GM23338 (cell line): ENCODE results near the gene C14orf119. TPM values are rescaled to one million over a fixed set of nuclear protein-coding genes. Genes with fewer than 3 reads are reported as not detected.

Experiments used
- ATAC-seq: fragments of 200-7000 bp; cut with Tn5 transposase; 3 replicates; pipeline ENCODE4 v1.9.1; 2020
- DNase-seq: peaks from one replicate; pipeline ENCODE4 v3.0.0-alpha.2; 2015; ENCODE audit warnings: low spot score
- H2AFZ ChIP-seq: fragments of 200-600 bp; sonication (generic); 2 replicates; pipeline ENCODE4 v1.8.0; 2016; ENCODE audit warnings: antibody characterized with exemption, mild to moderate bottlenecking, moderate library complexity
- H3F3A ChIP-seq: fragments of 200-600 bp; sonication (generic); replicated peaks from 2 replicates; pipeline ENCODE4 v1.8.0; 2017; ENCODE audit warnings: antibody characterized with exemption, mixed run types, low read depth
- H3K27ac ChIP-seq: fragments of 200-600 bp; sonication (generic); 2 replicates; pipeline ENCODE4 v1.6.1; 2016; ENCODE audit warnings: low read depth
- H3K27me3 ChIP-seq: fragments of 200-600 bp; sonication (generic); 2 replicates; pipeline ENCODE4 v1.8.0; 2016; ENCODE audit warnings: mild to moderate bottlenecking, mixed run types, moderate library complexity; ENCODE audit not compliant: insufficient read depth
- H3K36me3 ChIP-seq: fragments of 200-600 bp; sonication (generic); 2 replicates; pipeline ENCODE4 v1.8.0; 2016; ENCODE audit warnings: mild to moderate bottlenecking; ENCODE audit not compliant: insufficient read depth
- H3K4me1 ChIP-seq: fragments of 200-600 bp; sonication (generic); 2 replicates; pipeline ENCODE4 v1.8.0; 2016; ENCODE audit warnings: mild to moderate bottlenecking, moderate library complexity; ENCODE audit not compliant: insufficient read depth
- H3K4me2 ChIP-seq: fragments of 200-600 bp; sonication (generic); 2 replicates; pipeline ENCODE4 v1.7.1; 2017; ENCODE audit warnings: mixed run types
- H3K4me3 ChIP-seq: fragments of 200-600 bp; sonication (generic); 2 replicates; pipeline ENCODE4 v1.6.1; 2016; ENCODE audit warnings: mixed run types
- H3K79me2 ChIP-seq: fragments of 200-600 bp; sonication (generic); replicated peaks from 2 replicates; pipeline ENCODE4 v1.8.0; 2017; ENCODE audit warnings: mild to moderate bottlenecking; ENCODE audit not compliant: insufficient read depth
- H3K9me2 ChIP-seq: fragments of 200-600 bp; sonication (generic); 2 replicates; pipeline ENCODE4 v1.8.0; 2017; ENCODE audit not compliant: insufficient read depth
- H4K20me1 ChIP-seq: fragments of 200-600 bp; sonication (generic); replicated peaks from 2 replicates; pipeline ENCODE4 v1.8.0; 2017; ENCODE audit warnings: mild to moderate bottlenecking; ENCODE audit not compliant: insufficient read depth
- H3K27ac Mint-ChIP-seq: 2 replicates; pipeline ENCODE4 v1.8.0; 2020; ENCODE audit warnings: inconsistent platforms, mild to moderate bottlenecking, moderate library complexity, mixed read lengths
- H3K27me3 Mint-ChIP-seq: 3 replicates; pipeline ENCODE4 v1.8.0; 2022; ENCODE audit warnings: low read depth, mild to moderate bottlenecking, moderate library complexity, mixed read lengths, inconsistent platforms; ENCODE audit not compliant: insufficient read depth, poor library complexity
- H3K36me3 Mint-ChIP-seq: 3 replicates; pipeline ENCODE4 v1.8.0; 2021; ENCODE audit warnings: low read depth, mild to moderate bottlenecking, inconsistent platforms, moderate library complexity, mixed read lengths
- H3K4me1 Mint-ChIP-seq: 3 replicates; pipeline ENCODE4 v1.8.0; 2020; ENCODE audit warnings: mild to moderate bottlenecking, inconsistent platforms, mixed read lengths
- H3K4me3 Mint-ChIP-seq: 3 replicates; pipeline ENCODE4 v1.8.0; 2021; ENCODE audit warnings: moderate library complexity, mild to moderate bottlenecking, inconsistent platforms, mixed read lengths
- H3K9me3 Mint-ChIP-seq: 3 replicates; pipeline ENCODE4 v1.8.0; 2020; ENCODE audit warnings: moderate library complexity, mild to moderate bottlenecking, inconsistent platforms, mixed read lengths
- CREB1 ChIP-seq: fragments of 250-450 bp; sonication (Bioruptor Pico); IDR thresholded peaks from 2 replicates; pipeline ENCODE4 v1.5.0; 2020; ENCODE audit warnings: low read depth, mild to moderate bottlenecking, moderate library complexity
- ETS1 ChIP-seq: IDR thresholded peaks from 2 replicates; pipeline ENCODE4 v1.6.1; 2016; ENCODE audit warnings: antibody characterized with exemption
- EZH2phosphoT487 ChIP-seq: fragments of 200-600 bp; sonication (generic); IDR thresholded peaks from one replicate; pipeline ENCODE4 v1.8.1; 2018; ENCODE audit warnings: antibody characterized with exemption; ENCODE audit not compliant: unreplicated experiment
- JUNB ChIP-seq: IDR thresholded peaks from one replicate; pipeline ENCODE4 v1.6.1; 2016; ENCODE audit warnings: antibody characterized with exemption; ENCODE audit not compliant: unreplicated experiment
- NANOG ChIP-seq: IDR thresholded peaks from 2 replicates; pipeline ENCODE4 v1.6.1; 2016; ENCODE audit warnings: antibody characterized with exemption, borderline replicate concordance
- POLR2AphosphoS5 ChIP-seq: IDR thresholded peaks from 2 replicates; pipeline ENCODE4 v1.6.1; 2016; ENCODE audit warnings: antibody characterized with exemption, low read depth
- ZNF114 ChIP-seq: fragments of 250-450 bp; sonication (Bioruptor Pico); IDR thresholded peaks from 2 replicates; pipeline ENCODE4 v1.5.0; 2020; ENCODE audit warnings: mild to moderate bottlenecking, moderate library complexity
- ZNF331 ChIP-seq: fragments of 250-450 bp; sonication (Bioruptor Pico); IDR thresholded peaks from 2 replicates; pipeline ENCODE4 v1.5.0; 2020; ENCODE audit warnings: low read depth, mild to moderate bottlenecking, moderate library complexity
- polyA plus RNA-seq: library from polyadenylated mRNA; unstranded; fragments of >200 nt; fragmentation: Nextera tagmentation; extraction: Ambion mirVana; gene quantifications from 2 replicates; pipeline ENCODE4 v1.2.1, GENCODE V29; 2016
- total RNA-seq: library from RNA; depleted of rRNA; stranded (reverse); fragments of >200 nt; shearing (Covaris generic); gene quantifications from 2 replicates; pipeline ENCODE4 v1.2.3, GENCODE V29; 2014
- TF ChIP-seq, protein P1 (sequence below), 2 experiments: fragments of 200-600 bp in 1 of 2; sonication (generic) in 1 of 2; conservative IDR thresholded peaks; 2 replicates each; pipeline versions ENCODE4 v1.5.1 to v1.6.1; 2016 to 2017; ENCODE audit warnings: antibody characterized with exemption in 2 of 2, low read depth in 2 of 2, mild to moderate bottlenecking in 2 of 2, moderate library complexity in 1 of 2
- TF ChIP-seq, protein P2 (sequence below): IDR thresholded peaks from one replicate; pipeline ENCODE4 v1.6.1; 2018; ENCODE audit warnings: antibody characterized with exemption; ENCODE audit not compliant: unreplicated experiment

Gene C14orf119
- total and polyA plus RNA-seq, 2 experiments from 2014 or later, result 49.4 to 118 TPM

DNA sequence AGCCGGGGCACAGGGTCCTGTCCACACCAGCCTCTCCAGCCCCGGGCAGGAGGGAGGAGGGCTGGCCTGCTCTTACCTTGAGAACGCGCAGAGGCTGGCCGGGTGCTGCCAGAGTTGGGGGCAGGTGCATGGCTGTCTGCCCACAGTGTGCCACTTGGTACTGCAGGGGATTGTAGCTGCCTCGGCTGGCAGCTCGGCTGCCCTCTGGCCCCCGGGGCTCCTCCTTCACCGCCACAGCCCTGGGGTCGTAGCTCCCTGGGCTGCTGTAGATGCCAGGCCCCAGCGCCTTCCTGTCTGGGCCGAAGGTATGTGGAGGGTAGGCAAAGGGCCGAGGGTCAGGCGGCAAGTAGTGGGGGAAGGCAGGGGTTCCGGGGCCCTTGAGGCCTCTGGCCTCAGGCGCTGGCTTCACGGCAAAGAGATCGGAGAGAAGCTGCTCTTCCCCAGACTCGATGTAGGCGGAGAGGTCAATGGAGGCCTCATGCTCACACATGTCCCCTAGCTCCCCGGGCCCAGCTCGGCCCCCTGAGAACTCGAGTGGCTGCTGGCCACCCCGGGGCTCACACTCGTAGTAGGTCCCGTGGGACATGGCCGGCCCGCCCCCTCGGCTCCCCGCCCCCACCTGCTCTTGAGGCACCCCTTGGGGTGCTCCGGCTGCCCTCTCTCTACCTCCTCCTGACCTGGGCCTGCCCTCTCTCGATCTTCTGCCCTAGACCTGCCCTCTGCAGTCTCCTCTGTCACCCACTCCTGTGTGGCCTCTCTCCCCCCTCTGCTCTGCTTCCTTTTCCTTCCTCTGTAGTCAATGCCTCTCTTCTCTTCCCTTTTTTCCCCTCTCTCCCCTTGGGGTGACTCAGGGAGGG, 23.4 kb downstream of the C14orf119 start, which contains the start of gene CEBPE (continued):
- TF ChIP-seq, protein P1, sequence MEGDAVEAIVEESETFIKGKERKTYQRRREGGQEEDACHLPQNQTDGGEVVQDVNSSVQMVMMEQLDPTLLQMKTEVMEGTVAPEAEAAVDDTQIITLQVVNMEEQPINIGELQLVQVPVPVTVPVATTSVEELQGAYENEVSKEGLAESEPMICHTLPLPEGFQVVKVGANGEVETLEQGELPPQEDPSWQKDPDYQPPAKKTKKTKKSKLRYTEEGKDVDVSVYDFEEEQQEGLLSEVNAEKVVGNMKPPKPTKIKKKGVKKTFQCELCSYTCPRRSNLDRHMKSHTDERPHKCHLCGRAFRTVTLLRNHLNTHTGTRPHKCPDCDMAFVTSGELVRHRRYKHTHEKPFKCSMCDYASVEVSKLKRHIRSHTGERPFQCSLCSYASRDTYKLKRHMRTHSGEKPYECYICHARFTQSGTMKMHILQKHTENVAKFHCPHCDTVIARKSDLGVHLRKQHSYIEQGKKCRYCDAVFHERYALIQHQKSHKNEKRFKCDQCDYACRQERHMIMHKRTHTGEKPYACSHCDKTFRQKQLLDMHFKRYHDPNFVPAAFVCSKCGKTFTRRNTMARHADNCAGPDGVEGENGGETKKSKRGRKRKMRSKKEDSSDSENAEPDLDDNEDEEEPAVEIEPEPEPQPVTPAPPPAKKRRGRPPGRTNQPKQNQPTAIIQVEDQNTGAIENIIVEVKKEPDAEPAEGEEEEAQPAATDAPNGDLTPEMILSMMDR (conservative IDR thresholded peaks at IDR 0.05; ENCODE audit: low read depth in 2 of 2), result no peak
- no peak for TF ChIP-seq ZNF114 (CRISPR knock-in tag)
- TF ChIP-seq, protein P2, sequence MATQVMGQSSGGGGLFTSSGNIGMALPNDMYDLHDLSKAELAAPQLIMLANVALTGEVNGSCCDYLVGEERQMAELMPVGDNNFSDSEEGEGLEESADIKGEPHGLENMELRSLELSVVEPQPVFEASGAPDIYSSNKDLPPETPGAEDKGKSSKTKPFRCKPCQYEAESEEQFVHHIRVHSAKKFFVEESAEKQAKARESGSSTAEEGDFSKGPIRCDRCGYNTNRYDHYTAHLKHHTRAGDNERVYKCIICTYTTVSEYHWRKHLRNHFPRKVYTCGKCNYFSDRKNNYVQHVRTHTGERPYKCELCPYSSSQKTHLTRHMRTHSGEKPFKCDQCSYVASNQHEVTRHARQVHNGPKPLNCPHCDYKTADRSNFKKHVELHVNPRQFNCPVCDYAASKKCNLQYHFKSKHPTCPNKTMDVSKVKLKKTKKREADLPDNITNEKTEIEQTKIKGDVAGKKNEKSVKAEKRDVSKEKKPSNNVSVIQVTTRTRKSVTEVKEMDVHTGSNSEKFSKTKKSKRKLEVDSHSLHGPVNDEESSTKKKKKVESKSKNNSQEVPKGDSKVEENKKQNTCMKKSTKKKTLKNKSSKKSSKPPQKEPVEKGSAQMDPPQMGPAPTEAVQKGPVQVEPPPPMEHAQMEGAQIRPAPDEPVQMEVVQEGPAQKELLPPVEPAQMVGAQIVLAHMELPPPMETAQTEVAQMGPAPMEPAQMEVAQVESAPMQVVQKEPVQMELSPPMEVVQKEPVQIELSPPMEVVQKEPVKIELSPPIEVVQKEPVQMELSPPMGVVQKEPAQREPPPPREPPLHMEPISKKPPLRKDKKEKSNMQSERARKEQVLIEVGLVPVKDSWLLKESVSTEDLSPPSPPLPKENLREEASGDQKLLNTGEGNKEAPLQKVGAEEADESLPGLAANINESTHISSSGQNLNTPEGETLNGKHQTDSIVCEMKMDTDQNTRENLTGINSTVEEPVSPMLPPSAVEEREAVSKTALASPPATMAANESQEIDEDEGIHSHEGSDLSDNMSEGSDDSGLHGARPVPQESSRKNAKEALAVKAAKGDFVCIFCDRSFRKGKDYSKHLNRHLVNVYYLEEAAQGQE, result no peak

DNA sequence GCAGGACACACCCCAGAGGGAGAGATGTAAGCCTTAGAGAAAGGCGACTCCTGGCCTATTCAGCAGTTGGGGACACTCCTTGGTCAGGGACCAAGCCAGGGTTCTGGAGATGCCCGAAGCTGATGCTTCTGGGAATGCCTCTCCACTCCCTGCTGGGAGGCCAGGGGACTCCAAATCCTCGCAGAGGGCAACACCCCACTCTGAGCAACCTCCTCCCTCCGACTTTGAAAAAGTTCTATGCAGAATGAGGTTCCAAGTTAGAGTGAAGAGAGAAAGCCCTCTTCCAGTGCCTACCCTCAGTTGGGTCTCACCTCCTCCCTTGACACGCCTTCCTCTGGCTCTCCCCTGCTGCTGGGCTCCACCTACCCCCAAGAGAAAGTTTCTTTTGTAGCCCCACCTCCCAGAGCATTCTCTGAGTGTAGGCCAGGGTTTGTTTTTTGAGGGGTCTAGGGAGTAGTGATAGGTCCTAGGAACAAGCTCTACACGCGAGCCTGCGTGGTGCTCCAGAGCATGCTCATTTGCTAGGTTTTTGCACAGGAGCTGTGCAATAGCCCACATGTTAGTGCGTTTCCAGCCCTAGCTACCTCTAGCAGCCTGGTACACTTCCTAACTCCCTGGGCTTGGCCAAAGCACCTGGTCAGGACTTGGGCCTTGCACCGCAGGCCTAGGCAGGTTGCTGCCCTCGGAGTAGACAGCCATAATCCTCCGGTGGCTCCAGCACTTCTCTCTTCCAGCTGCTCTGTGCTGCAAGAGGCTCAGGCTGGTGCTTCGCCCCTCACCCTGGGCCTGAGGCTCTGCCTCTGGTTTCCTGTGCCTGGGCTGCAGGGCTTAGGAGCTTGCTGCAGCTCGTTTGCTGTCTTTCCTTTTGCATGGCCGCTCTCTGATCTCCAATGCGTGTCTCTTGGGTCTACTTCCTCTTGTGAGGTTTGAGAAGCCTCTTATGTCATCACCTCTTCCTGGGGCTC, 24.3 kb downstream of the C14orf119 start:
- Histone ChIP-seq H2AFZ (peak overlapping the region; percentile 43; the same call in 1 of the 2 replicates), H3K4me3 (no peak overlapping the region), H4K20me1 (no peaks in the 10 kb centered on the region), H3K9me2 (no peaks in the 10 kb centered on the region), H3K4me2 (0 out of 2 replicates have a peak overlapping the region, but pooled peaks have one; percentile 14), H3K36me3 (no peaks in the 10 kb centered on the region), H3K27ac (no peak overlapping the region), H3K4me1 (peaks cover 29% of the 10 kb centered on the region), H3K79me2 (no peaks in the 10 kb centered on the region), H3F3A (no peaks in the 10 kb centered on the region; the same call in 1 of the 2 replicates), H3K27me3 (no peaks in the 10 kb centered on the region)
- H3K4me3 Mint-ChIP-seq, result peak overlapping the region; percentile 24; the same call in 1 of the 3 replicates
- H3K4me1 Mint-ChIP-seq, result peaks cover 50% of the 10 kb centered on the region
- ATAC-seq (peak; percentile 6; the same call in 2 of the 3 replicates), DNase-seq (no peak)
- H3K36me3 Mint-ChIP-seq, result no peaks in the 10 kb centered on the region; the same call in 2 of the 3 replicates
- H3K9me3 Mint-ChIP-seq, result no peaks in the 10 kb centered on the region; the same call in 2 of the 3 replicates
- no peak overlapping the region for H3K27ac Mint-ChIP-seq
- peaks cover 22% of the 10 kb centered on the region for H3K27me3 Mint-ChIP-seq
- TF ChIP-seq CREB1 (CRISPR knock-in tag), result no peak
- no peak for TF ChIP-seq ZNF331
- no peak for TF ChIP-seq POLR2AphosphoS5
- TF ChIP-seq EZH2phosphoT487, result no peak
- no peak for TF ChIP-seq ETS1
- TF ChIP-seq, protein P2, result no peak
- TF ChIP-seq, protein P1 (conservative IDR thresholded peaks at IDR 0.05; ENCODE audit: low read depth in 2 of 2), result no peak
- no peak for TF ChIP-seq JUNB
- TF ChIP-seq NANOG, result no peak
